NB4 (cell line): ENCODE data around the gene HIBCH.

Source experiments
- DNase-seq: peaks from one replicate; pipeline ENCODE4 v3.0.0; 2010; ENCODE audit warnings: low read depth
- H3K4me3 ChIP-seq: one replicate; pipeline ENCODE4 v1.5.1; 2011; ENCODE audit warnings: mild to moderate bottlenecking, low read depth, low read length, moderate library complexity
- MYC ChIP-seq: IDR thresholded peaks from 2 replicates; pipeline ENCODE4 v1.6.1; 2011; ENCODE audit warnings: low read depth, low read length
- POLR2A ChIP-seq: IDR thresholded peaks from 2 replicates; pipeline ENCODE4 v1.6.1; 2011; ENCODE audit warnings: mild to moderate bottlenecking; ENCODE audit not compliant: insufficient read length; ENCODE audit errors: extremely low read depth
- TF ChIP-seq, protein P1 (sequence below): IDR thresholded peaks from one replicate; pipeline ENCODE4 v1.5.1; 2012; ENCODE audit warnings: low read depth, low read length
- TF ChIP-seq, protein P2 (sequence below): IDR thresholded peaks from 2 replicates; pipeline ENCODE4 v1.6.1; 2011; ENCODE audit warnings: low read depth, low read length

Gene HIBCH

DNA sequence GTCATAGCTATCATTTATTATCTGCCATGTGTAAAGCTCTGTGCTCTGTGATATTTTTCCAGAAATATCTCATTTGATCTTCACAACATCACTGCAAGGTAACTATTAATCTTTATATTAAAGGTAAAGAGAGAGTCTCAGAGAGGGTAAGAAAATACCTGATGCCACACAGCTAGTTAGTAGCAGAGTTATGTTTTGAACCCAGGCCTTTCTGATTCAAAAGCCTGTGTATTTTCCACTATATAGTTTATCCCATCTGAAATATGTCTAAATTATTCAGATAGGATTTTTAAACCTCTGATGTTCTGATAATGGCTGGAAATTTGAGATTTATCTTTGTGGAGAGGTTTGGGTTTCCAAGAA, 33.9 kb upstream of the HIBCH start:
- H3K4me3 ChIP-seq, result no peak overlapping the region
- no peak for DNase-seq
- TF ChIP-seq, protein P1, sequence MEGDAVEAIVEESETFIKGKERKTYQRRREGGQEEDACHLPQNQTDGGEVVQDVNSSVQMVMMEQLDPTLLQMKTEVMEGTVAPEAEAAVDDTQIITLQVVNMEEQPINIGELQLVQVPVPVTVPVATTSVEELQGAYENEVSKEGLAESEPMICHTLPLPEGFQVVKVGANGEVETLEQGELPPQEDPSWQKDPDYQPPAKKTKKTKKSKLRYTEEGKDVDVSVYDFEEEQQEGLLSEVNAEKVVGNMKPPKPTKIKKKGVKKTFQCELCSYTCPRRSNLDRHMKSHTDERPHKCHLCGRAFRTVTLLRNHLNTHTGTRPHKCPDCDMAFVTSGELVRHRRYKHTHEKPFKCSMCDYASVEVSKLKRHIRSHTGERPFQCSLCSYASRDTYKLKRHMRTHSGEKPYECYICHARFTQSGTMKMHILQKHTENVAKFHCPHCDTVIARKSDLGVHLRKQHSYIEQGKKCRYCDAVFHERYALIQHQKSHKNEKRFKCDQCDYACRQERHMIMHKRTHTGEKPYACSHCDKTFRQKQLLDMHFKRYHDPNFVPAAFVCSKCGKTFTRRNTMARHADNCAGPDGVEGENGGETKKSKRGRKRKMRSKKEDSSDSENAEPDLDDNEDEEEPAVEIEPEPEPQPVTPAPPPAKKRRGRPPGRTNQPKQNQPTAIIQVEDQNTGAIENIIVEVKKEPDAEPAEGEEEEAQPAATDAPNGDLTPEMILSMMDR, result no peak
- TF ChIP-seq POLR2A, result no peak
- TF ChIP-seq, protein P2, sequence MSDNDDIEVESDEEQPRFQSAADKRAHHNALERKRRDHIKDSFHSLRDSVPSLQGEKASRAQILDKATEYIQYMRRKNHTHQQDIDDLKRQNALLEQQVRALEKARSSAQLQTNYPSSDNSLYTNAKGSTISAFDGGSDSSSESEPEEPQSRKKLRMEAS, result no peak
- no peak for TF ChIP-seq MYC

DNA sequence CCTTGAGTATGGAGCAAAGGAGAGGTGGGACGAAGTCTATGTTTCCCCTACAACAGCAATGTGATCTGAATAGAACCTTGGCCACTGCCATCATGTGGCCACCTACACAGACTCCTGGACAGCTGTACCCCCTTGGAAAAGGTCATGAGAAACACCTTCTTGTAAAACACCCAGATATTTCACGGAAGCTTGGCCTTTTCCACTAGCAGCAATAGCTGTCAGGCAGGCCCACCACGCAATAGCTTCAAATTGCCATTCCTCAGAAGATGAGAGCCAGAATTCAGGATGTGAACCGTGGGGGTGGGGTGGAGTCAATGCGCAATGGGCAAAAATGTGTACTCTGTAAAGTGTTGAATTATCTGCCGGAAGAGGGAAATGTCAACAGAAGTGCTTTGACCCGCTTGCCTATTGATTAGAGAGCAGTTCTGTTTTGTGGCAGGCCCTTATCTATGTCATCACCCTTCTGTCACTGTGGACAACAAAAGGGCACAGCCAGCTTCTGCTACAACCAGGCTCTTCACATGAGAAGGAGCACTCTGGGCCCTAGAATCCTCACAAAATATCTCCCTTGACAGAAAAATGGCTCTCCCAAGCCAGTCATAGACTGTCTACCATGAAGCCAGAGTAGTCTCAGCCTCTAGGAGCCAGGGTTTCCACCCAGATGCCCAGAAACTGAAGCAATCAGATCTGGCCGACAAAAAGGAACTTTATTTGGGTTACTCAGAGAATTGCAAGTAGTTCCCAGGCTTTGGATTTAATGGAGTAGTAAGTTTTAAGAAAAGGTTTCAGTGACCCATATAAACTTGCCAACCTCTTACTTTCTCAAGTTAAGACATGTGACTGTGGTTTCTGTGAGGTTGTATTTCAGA, 33.3 kb upstream of the HIBCH start:
- H3K4me3 ChIP-seq, result no peak overlapping the region
- TF ChIP-seq, protein P2, result no peak
- TF ChIP-seq POLR2A, result no peak
- TF ChIP-seq, protein P1, result no peak
- DNase-seq, result no peak

DNA sequence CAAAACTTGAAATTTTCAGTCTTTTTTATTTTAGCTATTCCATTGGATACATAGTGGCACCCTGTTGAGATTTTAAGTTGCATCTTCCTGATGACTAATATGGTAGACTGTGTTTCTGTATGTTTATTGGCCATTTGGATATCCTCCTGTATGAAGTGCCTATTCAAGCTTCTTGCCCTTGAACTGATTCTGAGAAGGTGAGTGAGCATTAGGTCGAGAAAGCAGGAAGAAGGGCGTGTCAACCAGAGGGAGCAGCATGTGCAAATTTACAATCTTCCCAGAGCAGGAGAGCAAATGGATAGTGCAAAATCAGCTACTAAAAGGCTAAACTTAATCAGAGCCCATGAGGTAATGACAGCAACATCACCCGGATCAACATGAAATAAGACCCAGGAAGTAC, 32.3 kb upstream of the HIBCH start:
- no peak overlapping the region for H3K4me3 ChIP-seq
- DNase-seq, result no peak
- TF ChIP-seq, protein P2, result no peak
- TF ChIP-seq MYC (no peak), POLR2A (no peak)
- TF ChIP-seq, protein P1, result no peak

DNA sequence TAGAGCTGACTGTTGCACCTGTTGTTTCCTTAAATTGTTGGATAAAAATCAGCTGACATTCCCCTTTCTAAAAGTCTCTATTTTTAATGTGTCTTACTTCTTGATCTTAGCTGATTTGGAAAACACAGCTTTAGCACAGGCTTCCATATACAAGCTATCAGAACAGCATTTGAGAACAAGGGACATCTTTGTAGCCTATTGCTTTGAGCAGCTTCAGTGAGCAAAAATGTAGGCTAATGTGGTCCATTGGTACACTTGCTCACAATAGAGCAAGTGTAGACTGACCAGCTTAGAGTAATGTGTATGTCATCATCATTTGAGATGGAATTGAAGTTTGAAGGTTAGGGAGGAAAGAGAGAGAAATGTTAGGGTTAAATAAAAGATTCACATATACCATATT, 30.7 kb upstream of the HIBCH start:
- no peak overlapping the region for H3K4me3 ChIP-seq

DNA sequence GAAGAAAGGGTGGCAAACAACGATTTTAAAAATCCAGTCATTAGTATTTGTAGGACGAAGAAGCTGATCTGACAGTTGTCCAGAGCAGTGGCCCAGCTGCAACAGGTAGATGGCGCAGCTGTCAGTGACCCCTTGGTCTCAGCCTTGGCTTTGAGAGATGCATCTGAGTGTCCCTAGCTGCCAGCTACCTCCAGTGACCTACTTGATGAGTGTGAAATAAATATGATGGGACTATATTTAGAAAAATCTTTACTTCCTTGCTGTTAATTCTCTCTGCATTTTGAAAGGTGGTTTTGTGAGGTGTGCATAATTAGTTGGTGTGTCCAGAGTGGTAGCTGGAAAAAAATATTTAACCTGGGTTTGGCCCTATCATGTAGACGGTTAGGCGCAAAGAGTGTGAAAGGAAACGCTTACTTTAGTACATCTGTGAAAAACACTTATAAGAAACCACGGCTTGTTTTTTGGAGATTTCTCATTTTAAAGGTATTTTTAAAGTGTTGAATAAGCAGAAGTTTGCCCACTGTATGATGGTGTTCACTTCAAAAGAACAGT, 24.7 kb upstream of the HIBCH start:
- peak; percentile 71 for DNase-seq
- peak overlapping the region; percentile 77 for H3K4me3 ChIP-seq
- TF ChIP-seq, protein P1, result peak; percentile 33
- no peak for TF ChIP-seq MYC
- TF ChIP-seq, protein P2, result no peak

More for the DNA sequence above, 30.7 kb upstream of the HIBCH start:
- TF ChIP-seq POLR2A, result no peak
- TF ChIP-seq, protein P2, result no peak
- no peak for TF ChIP-seq MYC
- DNase-seq, result no peak

DNA sequence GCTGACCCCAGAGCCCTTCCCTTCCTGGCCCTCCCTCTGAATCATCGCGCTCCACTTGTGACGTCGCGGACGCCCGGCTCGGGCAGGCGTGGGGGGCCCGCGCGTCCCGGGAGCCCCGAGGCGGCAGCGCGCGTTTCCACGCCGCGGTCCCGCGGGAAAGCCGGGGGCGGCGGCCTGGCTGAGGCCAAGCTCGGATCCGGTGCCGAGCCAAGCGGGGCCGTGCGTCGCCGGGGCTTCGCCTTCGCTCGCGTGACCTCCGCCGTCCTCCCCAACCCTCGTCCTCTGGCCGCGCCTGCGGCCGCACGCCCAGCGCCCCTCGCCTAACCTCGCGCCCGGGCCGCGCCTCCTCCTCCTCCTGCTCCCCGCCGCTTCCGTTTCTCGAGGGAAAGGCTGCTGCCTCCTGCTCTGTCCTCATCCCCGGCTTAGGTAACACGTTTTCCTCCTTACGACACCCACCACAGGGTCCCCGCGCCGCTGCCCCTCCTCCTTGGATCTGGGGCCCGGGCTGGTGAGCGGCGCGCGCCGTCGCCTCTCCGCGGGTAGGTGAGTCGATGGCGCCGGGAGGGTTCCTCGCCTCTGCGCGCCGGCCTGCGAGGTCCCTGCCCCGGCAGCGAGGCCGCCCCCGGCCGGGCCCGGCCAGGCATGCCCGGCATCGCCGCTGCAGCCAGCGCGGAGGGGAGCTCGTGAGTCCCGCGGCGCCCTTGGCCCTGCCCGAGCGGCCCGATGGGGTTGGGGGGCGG, 24.1 kb upstream of the HIBCH start, which contains the start of gene INPP1:
INPP1 (plus strand) TSS at position 54 of the 740 bp plus-strand sequence. CDS start 16,514 bp downstream, outside the sequence.
- TF ChIP-seq, protein P2, result peak; percentile 78
- TF ChIP-seq MYC (peak; percentile 68), POLR2A (peak; percentile 28)
- TF ChIP-seq, protein P1, result no peak
- DNase-seq, result peak; percentile 91
- peak within 1 kb of the TSS; percentile 77 for H3K4me3 ChIP-seq
